Stomach (tissue), 9 donors: Measurements from ENCODE around the gene PRKG1. TPM values are rescaled to one million over a fixed set of nuclear protein-coding genes. Genes with fewer than 3 reads are reported as not detected.
"Not testable (repeated sequence)": the region's sequence is repeated elsewhere in the genome, so short reads cannot be mapped to it uniquely, and the experiment has no call there.

Experiments used
- DNase-seq, 2 donors: peaks; one replicate each; pipeline versions ENCODE4 v3.0.0 to v3.0.0-alpha.2; 2013 to 2019
- H3K27ac ChIP-seq, 5 donors: fragments of 200-600 bp in 4 of 5; sonication (generic) in 4 of 5; one replicate each; pipeline ENCODE4 v1.5.1; 2013 to 2019; ENCODE audit warnings: mild to moderate bottlenecking in 1 of 5, moderate library complexity in 1 of 5
- H3K27me3 ChIP-seq, 3 donors: fragments of 200-600 bp; sonication (generic); one replicate each; pipeline ENCODE4 v1.5.1; 2017 to 2019; ENCODE audit warnings: mixed run types in 1 of 3
- H3K36me3 ChIP-seq, 4 donors: fragments of 200-600 bp; sonication (generic); 1 replicate in 3 of 4; 2 replicates in 1 of 4; pipeline ENCODE4 v1.5.1; 2016 to 2019
- H3K4me1 ChIP-seq, 4 donors: fragments of 200-600 bp; sonication (generic); one replicate each; pipeline ENCODE4 v1.5.1; 2016 to 2019
- H3K4me3 ChIP-seq, 4 donors: fragments of 200-600 bp; sonication (generic) in 3 of 4; one replicate each; pipeline ENCODE4 v1.5.1; 2016 to 2019; ENCODE audit warnings: mild to moderate bottlenecking in 1 of 4
- H3K9me3 ChIP-seq, 4 donors: fragments of 200-600 bp; sonication (generic); one replicate each; pipeline ENCODE4 v1.5.1; 2016 to 2019
- EP300 ChIP-seq: sonication (generic); formaldehyde crosslinking; IDR thresholded peaks from one replicate; pipeline ENCODE4 v1.6.1; 2017; ENCODE audit warnings: antibody characterized with exemption
- POLR2A ChIP-seq, 4 donors: fragments of 450-650 bp; IDR thresholded peaks; one replicate each; pipeline ENCODE4 v1.6.1; 2016; ENCODE audit warnings: antibody characterized with exemption in 4 of 4, control low read depth in 2 of 4, mild to moderate bottlenecking in 1 of 4, moderate library complexity in 1 of 4
- POLR2AphosphoS5 ChIP-seq, 3 donors: sonication (generic); formaldehyde crosslinking; IDR thresholded peaks; one replicate each; pipeline ENCODE4 v1.6.1; 2016; ENCODE audit warnings: antibody characterized with exemption in 3 of 3
- WGBS, 5 donors: extraction: QIAGEN DNeasy Blood & Tissue Kit in 3 of 5; methylation state at CpG; one replicate each; pipeline versions ENCODE4 v1.1.5 to v1.1.7; 2013 to 2018; 5-methylcytosine and 5-hydroxymethylcytosine counted together
- intact Hi-C: fragments of 100-400 bp; cut with DNase I; formaldehyde crosslinking; loops from one replicate; pipeline ENCODE4 v1.15.1; 2023; ENCODE audit warnings: low total_unique reads
- polyA plus RNA-seq, 3 donors: library from polyadenylated mRNA; stranded (reverse); fragments of 200-250 nt; gene quantifications; one replicate each; pipeline ENCODE4 v1.2.3, GENCODE V29; 2013
- total RNA-seq, 5 donors: library from RNA; depleted of rRNA; stranded (reverse); fragments of >200 nt; gene quantifications; one replicate each; pipeline versions ENCODE4 v1.1.0 to v1.2.3, GENCODE V29; 2014 to 2016
- TF ChIP-seq, protein P1 (sequence below), 7 experiments: fragments of 450-650 bp in 4 of 7; fragments of 200-600 bp in 3 of 7; sonication (generic) in 3 of 7; IDR thresholded peaks; one replicate each; pipeline ENCODE4 v1.5.1; 2016 to 2019; ENCODE audit warnings: antibody characterized with exemption in 7 of 7, control low read depth in 2 of 7, mild to moderate bottlenecking in 1 of 7
- donor health status: healthy with polysubstance abuse.
- donor health status: Bipolar disorder and iron deficiency.
- donor health status: healthy.

The PRKG1 gene
- total and polyA plus RNA-seq, 8 donors, result 1.5 to 89.2 (median 14.3) TPM

DNA sequence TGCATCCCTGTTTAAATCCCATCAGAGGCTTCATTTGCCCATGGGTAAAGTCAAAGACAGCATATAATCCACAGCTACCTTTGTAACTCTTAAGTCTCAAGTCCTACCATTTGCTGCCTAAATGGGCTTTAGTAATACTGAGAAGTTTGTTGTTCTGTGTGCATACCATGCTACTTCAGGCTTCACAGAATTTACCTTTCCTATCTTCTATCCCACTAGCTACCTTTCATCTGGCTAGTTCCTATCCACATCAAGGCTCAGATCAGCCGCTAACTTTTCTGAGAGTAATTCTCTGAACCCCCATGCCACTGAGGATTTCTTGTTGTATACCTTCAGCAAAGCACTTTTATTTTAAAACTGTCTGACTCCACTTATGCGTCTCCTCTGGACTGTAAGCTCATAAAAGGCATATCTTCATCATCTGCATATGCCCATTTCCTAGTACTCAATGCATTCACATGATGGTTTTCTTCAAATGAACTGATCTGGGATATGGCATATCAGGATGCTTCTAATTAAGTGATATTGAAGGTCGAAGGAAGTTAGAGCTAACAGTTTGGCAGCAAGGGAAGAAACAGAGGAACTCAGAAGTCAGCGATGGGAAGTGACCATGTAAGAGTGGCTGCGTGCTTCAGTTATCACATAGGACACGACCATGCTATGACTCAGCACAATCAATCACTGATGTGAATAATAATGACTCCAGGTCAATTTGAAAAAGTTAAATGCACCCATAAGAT is 955.9 kb downstream of the PRKG1 start:
- Histone ChIP-seq H3K36me3 (no peaks in the 10 kb centered on the region), H3K4me1 (no peaks in the 10 kb centered on the region), H3K27me3 (no peaks in the 10 kb centered on the region), H3K4me3 (no peak overlapping the region), H3K9me3 (no peaks in the 10 kb centered on the region), H3K27ac (no peak overlapping the region)
- TF ChIP-seq EP300 (no peak), POLR2A (IDR thresholded peaks at IDR 0.05) (no peak), POLR2AphosphoS5 (IDR thresholded peaks at IDR 0.05) (no peak)
- TF ChIP-seq, protein P1, sequence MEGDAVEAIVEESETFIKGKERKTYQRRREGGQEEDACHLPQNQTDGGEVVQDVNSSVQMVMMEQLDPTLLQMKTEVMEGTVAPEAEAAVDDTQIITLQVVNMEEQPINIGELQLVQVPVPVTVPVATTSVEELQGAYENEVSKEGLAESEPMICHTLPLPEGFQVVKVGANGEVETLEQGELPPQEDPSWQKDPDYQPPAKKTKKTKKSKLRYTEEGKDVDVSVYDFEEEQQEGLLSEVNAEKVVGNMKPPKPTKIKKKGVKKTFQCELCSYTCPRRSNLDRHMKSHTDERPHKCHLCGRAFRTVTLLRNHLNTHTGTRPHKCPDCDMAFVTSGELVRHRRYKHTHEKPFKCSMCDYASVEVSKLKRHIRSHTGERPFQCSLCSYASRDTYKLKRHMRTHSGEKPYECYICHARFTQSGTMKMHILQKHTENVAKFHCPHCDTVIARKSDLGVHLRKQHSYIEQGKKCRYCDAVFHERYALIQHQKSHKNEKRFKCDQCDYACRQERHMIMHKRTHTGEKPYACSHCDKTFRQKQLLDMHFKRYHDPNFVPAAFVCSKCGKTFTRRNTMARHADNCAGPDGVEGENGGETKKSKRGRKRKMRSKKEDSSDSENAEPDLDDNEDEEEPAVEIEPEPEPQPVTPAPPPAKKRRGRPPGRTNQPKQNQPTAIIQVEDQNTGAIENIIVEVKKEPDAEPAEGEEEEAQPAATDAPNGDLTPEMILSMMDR (IDR thresholded peaks at IDR 0.05), result no peak
- 53 to 68% (median 62%) methylated on average over 6 of the region's 6 CpGs for WGBS, 5 donors
- DNase-seq, result no peak
- intact Hi-C loops, result no loop called here

DNA sequence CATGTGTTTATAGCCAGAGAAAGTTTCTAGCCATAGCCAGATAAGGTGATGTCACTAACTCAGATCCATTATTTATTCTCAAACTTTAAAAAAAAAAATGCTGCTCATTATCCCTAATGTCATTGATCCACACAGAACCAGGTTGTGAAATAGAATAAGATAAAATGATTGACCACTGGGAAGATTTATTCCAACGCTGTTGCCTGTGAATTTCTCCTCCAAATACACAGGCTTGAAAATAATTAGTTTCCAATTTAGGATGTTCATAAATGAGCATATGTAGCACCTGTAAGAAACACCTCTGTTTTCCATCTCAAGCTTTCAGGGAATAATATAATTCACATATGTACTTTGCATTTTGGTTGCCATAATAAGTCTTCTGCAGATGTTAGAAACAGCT is 956.7 kb downstream of the PRKG1 start:
- TF ChIP-seq EP300 (no peak), POLR2A (IDR thresholded peaks at IDR 0.05) (no peak), POLR2AphosphoS5 (IDR thresholded peaks at IDR 0.05) (no peak)
- TF ChIP-seq, protein P1 (IDR thresholded peaks at IDR 0.05), result no peak
- Histone ChIP-seq H3K4me3 (no peak overlapping the region), H3K36me3 (no peaks in the 10 kb centered on the region), H3K27ac (no peak overlapping the region), H3K27me3 (no peaks in the 10 kb centered on the region), H3K4me1 (no peaks in the 10 kb centered on the region), H3K9me3 (no peaks in the 10 kb centered on the region)
- intact Hi-C loops, result no loop called here
- 83 to 96% (median 90%) methylated on average over 1 of the region's 1 CpG for WGBS, 5 donors
- no peak for DNase-seq

DNA sequence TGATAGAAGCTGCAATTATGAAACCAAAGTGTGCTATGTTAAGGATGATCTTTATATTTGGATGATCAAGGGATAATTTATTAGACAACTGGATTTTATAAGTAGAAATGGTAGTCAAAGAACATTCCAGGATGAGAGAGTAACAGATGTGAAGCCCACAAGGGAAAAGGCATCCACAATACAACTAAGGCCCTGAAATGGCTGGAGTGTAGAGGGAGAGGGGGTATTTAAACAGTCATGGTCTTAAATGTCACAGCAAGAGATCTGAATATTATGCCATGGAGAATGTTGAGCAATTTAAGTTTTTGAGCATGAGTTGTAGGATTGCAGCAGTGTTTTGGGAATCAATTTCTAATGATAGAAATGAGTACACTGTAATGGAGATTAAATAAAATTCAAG is 957.5 kb downstream of the PRKG1 start:
- Histone ChIP-seq H3K4me3 (no peak overlapping the region), H3K9me3 (no peaks in the 10 kb centered on the region), H3K36me3 (no peaks in the 10 kb centered on the region), H3K27ac (no peak overlapping the region), H3K4me1 (no peaks in the 10 kb centered on the region), H3K27me3 (no peaks in the 10 kb centered on the region)
- TF ChIP-seq, protein P1 (IDR thresholded peaks at IDR 0.05), result no peak
- TF ChIP-seq POLR2AphosphoS5 (IDR thresholded peaks at IDR 0.05) (no peak), POLR2A (IDR thresholded peaks at IDR 0.05) (no peak), EP300 (no peak)
- intact Hi-C loops, result no loop called here
- DNase-seq, result no peak

DNA sequence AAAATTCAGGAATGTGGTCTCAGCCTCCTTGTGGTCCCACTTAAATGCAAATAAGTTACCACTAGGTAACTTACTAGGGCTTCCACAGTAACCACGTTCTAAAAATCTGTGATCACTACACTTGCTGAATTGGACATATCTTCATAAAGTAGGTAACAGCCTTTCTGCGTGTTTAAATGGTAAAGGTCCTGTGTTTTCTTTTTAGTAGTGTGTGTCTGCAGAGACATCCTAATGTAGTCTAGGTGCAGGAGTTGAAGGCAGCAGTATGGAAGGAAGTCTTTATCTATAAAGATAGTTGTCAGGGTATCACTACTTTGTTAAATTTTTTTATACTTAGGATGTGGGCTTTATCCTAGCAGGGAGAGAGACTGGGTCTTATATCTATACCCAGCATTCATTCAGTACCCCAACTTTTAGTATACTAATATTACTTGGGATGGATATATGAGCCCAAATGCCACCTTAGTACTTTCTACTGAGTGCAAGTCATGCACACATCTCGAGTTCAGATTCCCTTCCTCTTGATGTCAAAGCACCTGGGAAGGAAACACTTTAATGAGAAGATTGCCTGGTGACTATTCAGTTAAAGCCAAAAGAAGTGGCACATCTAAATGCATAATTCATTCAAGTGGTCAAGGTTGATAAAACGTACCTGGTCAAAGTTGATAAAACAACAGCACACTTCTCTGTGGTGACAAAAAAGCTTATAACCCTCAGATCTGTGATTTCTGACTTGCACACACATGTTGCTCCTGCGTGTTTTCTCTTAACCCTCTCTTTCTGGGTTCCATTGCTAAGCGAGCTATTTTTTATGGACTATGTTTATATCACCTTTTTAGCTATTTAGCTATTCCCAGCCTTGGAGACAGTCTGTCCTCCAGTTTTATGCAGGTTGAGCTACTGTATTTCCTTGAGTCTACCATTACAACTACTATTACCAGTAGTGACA is 958.7 kb downstream of the PRKG1 start:
- no peak for DNase-seq
- H3K4me3 ChIP-seq, result no peak overlapping the region
- no peaks in the 10 kb centered on the region for H3K27me3 ChIP-seq
- WGBS, 5 donors, result 70 to 78% (median 72%) methylated on average over 6 of the region's 6 CpGs
- TF ChIP-seq POLR2A (IDR thresholded peaks at IDR 0.05) (no peak), EP300 (no peak), POLR2AphosphoS5 (IDR thresholded peaks at IDR 0.05) (no peak)
- TF ChIP-seq, protein P1 (IDR thresholded peaks at IDR 0.05), result no peak
- no peaks in the 10 kb centered on the region for H3K4me1 ChIP-seq
- no peak overlapping the region for H3K27ac ChIP-seq
- H3K9me3 ChIP-seq, result no peaks in the 10 kb centered on the region
- H3K36me3 ChIP-seq, result no peaks in the 10 kb centered on the region
- intact Hi-C loops, result no loop called here

DNA sequence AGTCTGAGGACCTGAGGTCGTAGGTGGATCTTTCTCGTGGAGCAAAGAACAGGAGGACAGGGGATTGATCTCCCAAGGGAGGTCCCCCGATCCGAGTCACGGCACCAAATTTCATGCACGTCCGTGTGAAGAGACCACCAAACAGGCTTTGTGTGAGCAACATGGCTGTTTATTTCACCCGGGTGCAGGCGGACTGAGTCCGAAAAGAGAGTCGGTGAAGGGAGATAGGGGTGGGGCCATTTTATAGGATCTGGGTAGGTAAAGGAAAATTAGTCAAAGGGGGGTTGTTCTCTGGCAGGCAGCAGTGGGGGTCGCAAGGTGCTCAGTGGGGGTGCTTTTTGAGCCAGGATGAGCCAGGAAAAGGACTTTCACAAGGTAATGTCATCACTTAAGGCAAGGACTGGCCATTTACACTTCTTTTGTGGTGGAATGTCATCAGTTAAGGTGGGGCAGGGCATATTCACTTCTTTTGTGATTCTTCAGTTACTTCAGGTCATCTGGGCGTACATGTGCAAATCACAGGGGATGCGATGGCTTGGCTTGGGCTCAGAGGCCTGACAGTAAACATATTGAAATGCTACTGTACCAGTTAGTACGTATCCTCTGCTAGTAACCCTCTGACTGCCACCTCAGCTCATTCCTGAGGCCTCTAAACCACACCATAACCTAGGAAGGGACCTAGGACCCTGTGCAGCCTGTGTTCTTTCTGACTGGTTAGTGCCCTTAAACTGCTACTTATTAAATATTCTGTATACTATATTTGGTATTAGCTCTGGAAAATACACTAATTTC is 964.9 kb downstream of the PRKG1 start:
- H3K27ac ChIP-seq, H3K9me3 ChIP-seq, H3K27me3 ChIP-seq, H3K36me3 ChIP-seq, H3K4me3 ChIP-seq, DNase-seq, intact Hi-C loops, H3K4me1 ChIP-seq: not testable (repeated sequence)
- 86 to 95% (median 91%) methylated on average over 12 to 15 of the region's 15 CpGs for WGBS, 5 donors
